Esophagus muscularis mucosa (tissue), 4 donors: ENCODE measurements around the gene GSS. TPM values are rescaled to one million over a fixed set of nuclear protein-coding genes. Genes with fewer than 3 reads are reported as not detected.

Experiments used
- DNase-seq: peaks from one replicate; pipeline ENCODE4 v3.0.0-alpha.2; 2017; ENCODE audit errors: extremely low spot score
- H3K27ac ChIP-seq, 4 donors: fragments of 200-600 bp; sonication (generic); replicated peaks in 1 of 4; 1 replicate in 3 of 4; 2 replicates in 1 of 4; pipeline ENCODE4 v1.5.1; 2016 to 2019; ENCODE audit warnings: mild to moderate bottlenecking in 1 of 4
- H3K27me3 ChIP-seq, 4 donors: fragments of 200-600 bp; sonication (generic); one replicate each; pipeline versions ENCODE4 v1.5.1 to v1.6.0; 2016 to 2019
- H3K36me3 ChIP-seq, 4 donors: fragments of 200-600 bp; sonication (generic); one replicate each; pipeline ENCODE4 v1.5.1; 2016 to 2019
- H3K4me1 ChIP-seq, 4 donors: fragments of 200-600 bp; sonication (generic); one replicate each; pipeline ENCODE4 v1.5.1; 2016 to 2019
- H3K4me3 ChIP-seq, 4 donors: fragments of 200-600 bp; sonication (generic); 1 replicate in 2 of 4; 2 replicates in 2 of 4; pipeline ENCODE4 v1.5.1; 2016 to 2019; ENCODE audit warnings: mild to moderate bottlenecking in 4 of 4, moderate library complexity in 1 of 4
- H3K9me3 ChIP-seq, 4 donors: fragments of 200-600 bp; sonication (generic); 1 replicate in 3 of 4; 2 replicates in 1 of 4; pipeline ENCODE4 v1.5.1; 2016 to 2019
- CTCF ChIP-seq, 3 experiments: fragments of 200-600 bp in 2 of 3; fragments of 450-650 bp in 1 of 3; sonication (generic) in 2 of 3; IDR thresholded peaks; one replicate each; pipeline ENCODE4 v1.5.1; 2017 to 2019; ENCODE audit warnings: antibody characterized with exemption in 3 of 3, mild to moderate bottlenecking in 2 of 3, moderate library complexity in 1 of 3
- EP300 ChIP-seq: sonication (generic); formaldehyde crosslinking; IDR thresholded peaks from one replicate; pipeline ENCODE4 v1.6.1; 2017; ENCODE audit warnings: antibody characterized with exemption
- POLR2A ChIP-seq: fragments of 450-650 bp; IDR thresholded peaks from one replicate; pipeline ENCODE4 v1.6.1; 2017; ENCODE audit warnings: antibody characterized with exemption, moderate library complexity, mild to moderate bottlenecking, low read depth
- POLR2AphosphoS5 ChIP-seq, 2 donors: sonication (generic); formaldehyde crosslinking; IDR thresholded peaks; one replicate each; pipeline ENCODE4 v1.6.1; 2017; ENCODE audit warnings: antibody characterized with exemption in 2 of 2
- WGBS: methylation state at CpG from one replicate; pipeline ENCODE4 v1.1.5; 2018; 5-methylcytosine and 5-hydroxymethylcytosine counted together
- intact Hi-C: fragments of 100-400 bp; cut with DNase I; formaldehyde crosslinking; loops from one replicate; pipeline ENCODE4 v1.15.1; 2023
- total RNA-seq, 4 donors: library from RNA; depleted of rRNA; stranded (reverse); fragments of >200 nt; gene quantifications; one replicate each; pipeline versions ENCODE4 v1.1.0 to v1.2.1, GENCODE V29; 2016

The GSS gene
- total RNA-seq, 4 donors from 2014 or later: 27.7 to 36.1 (median 28.5) TPM

GRCh38 chr20:34986311-34987287 lies 31.0 kb upstream of the GSS start:
- no peak overlapping the region for H3K27ac ChIP-seq
- H3K9me3 ChIP-seq: no peaks in the 10 kb centered on the region
- peaks cover 0 to 42% (median 11%) of the 10 kb centered on the region in 4 donors for H3K27me3 ChIP-seq
- DNase-seq: no peak
- TF ChIP-seq POLR2AphosphoS5 (IDR thresholded peaks at IDR 0.05) (no peak), EP300 (no peak), POLR2A (no peak), CTCF (IDR thresholded peaks at IDR 0.05) (no peak)
- H3K4me3 ChIP-seq: no peak overlapping the region
- peaks cover 0 to 41% (median 0%) of the 10 kb centered on the region in 4 donors for H3K36me3 ChIP-seq
- 69% methylated on average over 11 of the region's 24 CpGs for WGBS
- peaks cover 8 to 23% (median 15%) of the 10 kb centered on the region in 4 donors for H3K4me1 ChIP-seq
- intact Hi-C loops: no loop called here

- 80% methylated on average over 18 of the region's 25 CpGs for WGBS
- H3K27me3 ChIP-seq: peaks cover 0 to 46% (median 15%) of the 10 kb centered on the region in 4 donors
- intact Hi-C loops: no loop called here
Measured at GRCh38 chr20:34985461-34986310, 30.1 kb upstream of the GSS start.

GRCh38 chr20:34984756-34985261 lies 29.2 kb upstream of the GSS start:
- H3K4me1 ChIP-seq: peaks cover 8 to 23% (median 15%) of the 10 kb centered on the region in 4 donors
- H3K9me3 ChIP-seq: no peaks in the 10 kb centered on the region
- peaks cover 0 to 28% (median 0%) of the 10 kb centered on the region in 4 donors for H3K36me3 ChIP-seq
- DNase-seq: no peak
- 0% methylated on average over 1 of the region's 18 CpGs for WGBS
- H3K27me3 ChIP-seq: peaks cover 0 to 55% (median 17%) of the 10 kb centered on the region in 4 donors
- TF ChIP-seq POLR2AphosphoS5 (IDR thresholded peaks at IDR 0.05) (no peak), CTCF (IDR thresholded peaks at IDR 0.05) (no peak), EP300 (no peak), POLR2A (no peak)
- intact Hi-C loops: no loop called here
- H3K27ac ChIP-seq: no peak overlapping the region
- H3K4me3 ChIP-seq: no peak overlapping the region

More at GRCh38 chr20:34985461-34986310, 30.1 kb upstream of the GSS start:
- Histone ChIP-seq H3K9me3 (no peaks in the 10 kb centered on the region), H3K36me3 (peaks cover 0 to 33% (median 0%) of the 10 kb centered on the region in 4 donors), H3K4me1 (peaks cover 8 to 23% (median 15%) of the 10 kb centered on the region in 4 donors), H3K4me3 (no peak overlapping the region), H3K27ac (no peak overlapping the region)
- TF ChIP-seq POLR2AphosphoS5 (IDR thresholded peaks at IDR 0.05): no peak
- no peak for TF ChIP-seq CTCF (IDR thresholded peaks at IDR 0.05)
- no peak for TF ChIP-seq POLR2A
- TF ChIP-seq EP300: no peak
- no peak for DNase-seq

- no peak for DNase-seq
- H3K36me3 ChIP-seq: peaks cover 0 to 22% (median 0%) of the 10 kb centered on the region in 4 donors
- H3K27me3 ChIP-seq: peaks cover 0 to 61% (median 17%) of the 10 kb centered on the region in 4 donors
- H3K4me3 ChIP-seq: no peak overlapping the region
- peaks cover 8 to 23% (median 15%) of the 10 kb centered on the region in 4 donors for H3K4me1 ChIP-seq
- intact Hi-C loops: no loop called here
- WGBS: 32% methylated on average over 7 of the region's 14 CpGs
- no peaks in the 10 kb centered on the region for H3K9me3 ChIP-seq
- TF ChIP-seq EP300: no peak
- no peak overlapping the region for H3K27ac ChIP-seq
Measured at GRCh38 chr20:34983995-34984735, 28.6 kb upstream of the GSS start.
